Activated T-cell treated with anti-CD3 and anti-CD28 coated beads, Interleukin-2, amount 50 U/mL, for 1 hour (primary cell): ENCODE results near the gene ZNF669.

ENCODE experiments used
- DNase-seq: peaks from one replicate; pipeline ENCODE4 v3.0.0-alpha.2; 2020

Gene ZNF669

GRCh38 chr1:247054992-247055415 lies 49.2 kb downstream of the ZNF669 start:
- no peak for DNase-seq
